Bronchial epithelial cell (primary cell): ENCODE data around the gene CD59. TPM values are rescaled to one million over a fixed set of nuclear protein-coding genes. Genes with fewer than 3 reads are reported as not detected.

ENCODE experiments used
- DNase-seq: peaks from one replicate; pipeline ENCODE4 v3.0.0-alpha.2; 2010; ENCODE audit warnings: low read depth
- FAIRE-seq: peaks from 2 replicates; lab custom pipeline; 2011; peaks lifted over from hg19 to GRCh38; lab: Jason Lieb, UNC
- H3K27me3 ChIP-seq: 2 replicates; pipeline ENCODE4 v1.5.1; 2011; ENCODE audit warnings: low read length; ENCODE audit not compliant: control insufficient read depth, insufficient read depth
- H3K36me3 ChIP-seq: 2 replicates; pipeline ENCODE4 v1.5.1; 2011; ENCODE audit warnings: low read length; ENCODE audit not compliant: control insufficient read depth, insufficient read depth
- H3K4me3 ChIP-seq: 2 replicates; pipeline ENCODE4 v1.5.1; 2011; ENCODE audit warnings: mild to moderate bottlenecking, low read depth, low read length, control low read depth
- total RNA-seq: library from RNA; depleted of rRNA; stranded (reverse); fragments of >200 nt; gene quantifications from 2 replicates; pipeline ENCODE4 v1.2.1, GENCODE V29; 2014
- TF ChIP-seq, protein P1 (sequence below): IDR thresholded peaks from 2 replicates; pipeline ENCODE4 v1.5.1; 2011; ENCODE audit warnings: mild to moderate bottlenecking, moderate library complexity, low read length, control low read depth, inconsistent platforms; ENCODE audit not compliant: insufficient read depth, severe bottlenecking

The CD59 gene
- total RNA-seq, 1 donor from 2014 or later: 193 TPM

DNA sequence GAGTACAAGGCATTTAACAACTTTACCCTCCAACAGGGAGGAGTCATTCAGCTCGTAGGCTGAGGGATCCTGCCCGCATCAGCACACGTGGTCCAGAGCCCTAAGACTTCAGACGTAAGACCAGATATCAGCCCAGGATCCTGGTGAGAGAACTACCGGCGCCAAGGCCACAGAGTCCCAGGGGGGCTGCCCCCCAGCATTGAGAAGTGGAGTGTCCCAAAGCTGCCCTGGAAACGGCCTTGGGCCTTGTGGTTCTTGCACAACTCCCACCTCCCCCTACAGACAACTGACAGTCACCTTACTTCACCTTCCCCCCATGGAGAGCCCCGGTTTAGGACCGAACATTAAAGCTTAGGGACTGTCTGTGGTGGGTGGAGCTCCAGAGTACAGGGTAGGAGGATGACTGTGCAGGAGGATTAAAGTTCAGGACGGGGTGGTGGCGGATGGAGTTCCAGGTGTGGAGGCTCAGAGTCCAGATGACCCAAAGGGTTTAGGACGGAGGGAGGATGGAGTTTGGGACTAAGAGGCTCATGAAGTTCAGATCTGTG, 36.6 kb downstream of the CD59 start:
- no peaks in the 10 kb centered on the region for H3K27me3 ChIP-seq
- no peak for DNase-seq
- H3K36me3 ChIP-seq: no peaks in the 10 kb centered on the region
- TF ChIP-seq, protein P1, sequence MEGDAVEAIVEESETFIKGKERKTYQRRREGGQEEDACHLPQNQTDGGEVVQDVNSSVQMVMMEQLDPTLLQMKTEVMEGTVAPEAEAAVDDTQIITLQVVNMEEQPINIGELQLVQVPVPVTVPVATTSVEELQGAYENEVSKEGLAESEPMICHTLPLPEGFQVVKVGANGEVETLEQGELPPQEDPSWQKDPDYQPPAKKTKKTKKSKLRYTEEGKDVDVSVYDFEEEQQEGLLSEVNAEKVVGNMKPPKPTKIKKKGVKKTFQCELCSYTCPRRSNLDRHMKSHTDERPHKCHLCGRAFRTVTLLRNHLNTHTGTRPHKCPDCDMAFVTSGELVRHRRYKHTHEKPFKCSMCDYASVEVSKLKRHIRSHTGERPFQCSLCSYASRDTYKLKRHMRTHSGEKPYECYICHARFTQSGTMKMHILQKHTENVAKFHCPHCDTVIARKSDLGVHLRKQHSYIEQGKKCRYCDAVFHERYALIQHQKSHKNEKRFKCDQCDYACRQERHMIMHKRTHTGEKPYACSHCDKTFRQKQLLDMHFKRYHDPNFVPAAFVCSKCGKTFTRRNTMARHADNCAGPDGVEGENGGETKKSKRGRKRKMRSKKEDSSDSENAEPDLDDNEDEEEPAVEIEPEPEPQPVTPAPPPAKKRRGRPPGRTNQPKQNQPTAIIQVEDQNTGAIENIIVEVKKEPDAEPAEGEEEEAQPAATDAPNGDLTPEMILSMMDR: no peak
- FAIRE-seq: no peak
- no peak overlapping the region for H3K4me3 ChIP-seq

DNA sequence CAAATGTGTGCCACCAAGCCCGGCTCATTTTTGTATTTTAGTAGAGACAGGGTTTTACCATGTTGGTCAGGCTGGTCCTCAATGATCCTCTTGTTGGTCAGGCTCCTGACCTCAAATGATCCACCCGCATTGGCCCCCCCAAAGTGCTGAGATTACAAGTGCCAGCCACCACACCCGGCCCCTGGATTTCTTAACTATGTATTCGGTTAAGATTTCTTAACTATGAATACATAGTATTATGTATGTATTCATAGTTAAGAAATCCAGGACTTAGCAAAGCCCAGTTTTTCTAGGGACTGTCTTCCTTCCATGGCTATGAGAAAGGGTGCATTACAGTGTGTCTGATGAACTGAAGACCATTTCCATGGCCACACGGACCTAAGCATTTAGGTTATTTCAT, 37.3 kb downstream of the CD59 start:
- no peak for FAIRE-seq
- Histone ChIP-seq H3K27me3 (no peaks in the 10 kb centered on the region), H3K4me3 (no peak overlapping the region), H3K36me3 (no peaks in the 10 kb centered on the region)
- TF ChIP-seq, protein P1: no peak
- DNase-seq: no peak

DNA sequence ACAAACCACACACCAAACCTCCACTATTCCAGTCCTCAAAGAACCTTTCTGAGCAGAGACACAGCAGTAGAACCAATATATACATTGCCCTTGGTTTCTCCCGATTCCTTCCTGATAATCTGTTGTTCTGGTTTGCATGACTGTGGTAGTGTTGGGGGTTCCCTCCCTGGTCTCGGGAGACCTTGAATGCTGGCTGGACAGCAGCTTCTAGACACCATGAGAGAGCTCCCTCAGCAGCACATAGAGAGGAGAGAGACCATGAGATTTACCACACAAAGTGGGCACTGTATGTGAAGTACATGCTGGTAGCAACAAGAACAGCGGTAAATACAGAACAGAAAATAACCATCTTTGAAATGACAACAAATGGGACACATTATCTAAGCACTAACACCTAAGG, 38.2 kb downstream of the CD59 start:
- DNase-seq: no peak
- Histone ChIP-seq H3K4me3 (no peak overlapping the region), H3K27me3 (no peaks in the 10 kb centered on the region), H3K36me3 (no peaks in the 10 kb centered on the region)
- peak; percentile 28 for FAIRE-seq
- TF ChIP-seq, protein P1: no peak

DNA sequence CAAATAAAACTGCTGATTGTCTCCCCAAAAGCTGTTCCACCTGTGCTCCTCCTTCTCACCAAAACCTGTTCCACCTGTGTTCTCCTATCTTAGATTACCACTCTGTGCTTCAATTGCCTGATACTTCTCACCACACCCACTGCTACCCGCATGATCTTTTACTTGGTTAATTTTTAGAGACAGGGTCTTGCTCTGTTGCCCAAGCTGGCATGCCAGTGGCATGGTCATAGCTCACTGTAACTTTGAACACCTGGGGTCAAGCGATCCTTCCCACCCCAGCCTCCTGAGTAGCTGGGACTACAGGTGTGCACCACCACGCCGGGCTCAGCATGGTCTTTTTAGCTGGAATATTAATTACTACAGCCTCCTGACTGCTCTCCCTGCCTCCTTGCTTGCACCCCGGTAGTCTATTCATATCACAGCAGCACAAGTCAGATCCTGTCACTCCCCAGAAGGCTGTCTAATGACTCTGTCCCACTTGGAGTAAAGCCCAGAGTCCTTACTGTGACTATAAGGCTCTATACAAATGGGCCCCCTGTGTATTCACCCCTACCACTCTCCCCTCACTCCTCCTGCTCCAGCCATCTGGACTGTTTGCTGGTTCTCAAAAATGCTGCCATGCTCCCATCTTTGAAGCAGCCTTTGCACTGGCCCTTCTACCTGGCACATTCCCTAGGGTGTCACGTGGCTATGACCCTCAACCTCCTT, 39.1 kb downstream of the CD59 start:
- Histone ChIP-seq H3K4me3 (no peak overlapping the region), H3K36me3 (no peaks in the 10 kb centered on the region), H3K27me3 (no peaks in the 10 kb centered on the region)
- FAIRE-seq: no peak
- TF ChIP-seq, protein P1: no peak
- DNase-seq: peak; percentile 81

DNA sequence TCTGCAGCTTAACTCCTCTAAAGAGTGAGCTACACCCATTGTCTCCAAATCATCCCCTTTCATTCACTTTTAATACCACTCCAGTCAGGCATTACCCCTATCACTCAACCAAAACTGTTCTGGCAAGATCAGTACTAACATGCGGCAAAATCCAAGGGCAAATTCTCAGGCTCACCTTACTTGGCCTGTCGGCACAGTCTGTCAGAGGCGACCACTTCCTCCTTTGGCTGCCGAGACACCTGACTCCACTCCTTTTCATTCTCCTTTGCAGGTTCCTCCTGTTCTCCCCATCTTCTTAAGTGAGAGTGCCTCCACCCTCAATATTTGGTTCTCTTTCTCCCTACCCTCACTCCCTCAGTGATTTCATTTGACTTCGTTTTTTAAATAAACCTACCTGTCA, 39.8 kb downstream of the CD59 start:
- H3K4me3 ChIP-seq: no peak overlapping the region
- FAIRE-seq (no peak), DNase-seq (no peak)
- no peaks in the 10 kb centered on the region for H3K36me3 ChIP-seq
- TF ChIP-seq, protein P1: no peak
- no peaks in the 10 kb centered on the region for H3K27me3 ChIP-seq
